Endothelial cell of umbilical vein (primary cell): ENCODE results near the gene GPR78. TPM values are rescaled to one million over a fixed set of nuclear protein-coding genes. Genes with fewer than 3 reads are reported as not detected.

Source experiments
- BruUV-seq: library from RNA; stranded (reverse); fragments of 400-500 nt; replicated peaks from 2 replicates; lab custom pipeline; 2021; lab: Mats Ljungman, UMichigan
- CTCF ChIA-PET: fragments of 300-600, 350-600 bp; sonication (Branson Sonifier 250); formaldehyde crosslinking; loops from one replicate; lab custom pipeline; 2021; ENCODE audit warnings: antibody characterized with exemption, inconsistent platforms; lab: Charles Lee
- POLR2A ChIA-PET: fragments of 300-600, 350-600 bp; sonication (Branson Sonifier 250); formaldehyde crosslinking; loops from one replicate; lab custom pipeline; 2021; ENCODE audit warnings: antibody characterized with exemption, inconsistent platforms; lab: Charles Lee
- DNase-seq: peaks from one replicate; pipeline ENCODE4 v3.0.0-alpha.2; 2011; ENCODE audit warnings: low read depth, low spot score
- FAIRE-seq: peaks from 2 replicates; lab custom pipeline; 2011; peaks lifted over from hg19 to GRCh38; lab: Jason Lieb, UNC
- H2AFZ ChIP-seq: 2 replicates; pipeline ENCODE4 v1.6.0; 2012; ENCODE audit warnings: low read depth, low read length, control low read depth, inconsistent platforms
- H3K27ac ChIP-seq: 2 replicates; pipeline ENCODE4 v1.5.1; 2011; ENCODE audit warnings: low read depth, mild to moderate bottlenecking, control low read depth, low read length, moderate library complexity; ENCODE audit not compliant: insufficient read depth
- H3K27me3 ChIP-seq, 2 experiments: 2 replicates each; pipeline versions ENCODE4 v1.6.0 to v1.6.1; 2011; ENCODE audit warnings: low read length in 2 of 2, mixed read lengths in 1 of 2; ENCODE audit not compliant: control insufficient read depth in 2 of 2, insufficient read depth in 2 of 2
- H3K36me3 ChIP-seq, 2 experiments: 2 replicates in 1 of 2; 3 replicates in 1 of 2; pipeline ENCODE4 v1.5.1; 2011; ENCODE audit warnings: low read length in 2 of 2, mild to moderate bottlenecking in 1 of 2, moderate library complexity in 1 of 2; ENCODE audit not compliant: control insufficient read depth in 2 of 2, insufficient read depth in 2 of 2; ENCODE audit errors: extremely low read depth in 1 of 2
- H3K4me1 ChIP-seq: 3 replicates; pipeline ENCODE4 v1.5.1; 2011; ENCODE audit warnings: mild to moderate bottlenecking, low read length; ENCODE audit not compliant: control insufficient read depth, insufficient read depth; ENCODE audit errors: extremely low read depth
- H3K4me2 ChIP-seq: 2 replicates; pipeline ENCODE4 v1.6.1; 2011; ENCODE audit warnings: low read length, control low read depth, mixed read lengths; ENCODE audit not compliant: insufficient read depth
- H3K4me3 ChIP-seq, 3 experiments: fragments of 200-600 bp in 1 of 3; sonication (generic), shearing (Covaris generic) in 1 of 3; replicated peaks in 1 of 3; 2 replicates each; pipeline ENCODE4 v1.5.1; 2011 to 2016; ENCODE audit warnings: control low read depth in 3 of 3, low read length in 3 of 3, mild to moderate bottlenecking in 2 of 3, inconsistent platforms in 1 of 3, low read depth in 1 of 3, moderate library complexity in 1 of 3; ENCODE audit not compliant: insufficient read depth in 1 of 3
- H3K79me2 ChIP-seq: 2 replicates; pipeline ENCODE4 v1.6.0; 2012; ENCODE audit warnings: low read length, inconsistent platforms; ENCODE audit not compliant: control insufficient read depth, insufficient read depth
- H3K9ac ChIP-seq: replicated peaks from 2 replicates; pipeline ENCODE3; 2011; ENCODE audit warnings: low read length, control low read depth; ENCODE audit not compliant: insufficient read depth; ENCODE audit errors: extremely low read depth
- H3K9me1 ChIP-seq: replicated peaks from 3 replicates; pipeline ENCODE4 v1.6.0; 2011; ENCODE audit warnings: mild to moderate bottlenecking, low read length; ENCODE audit not compliant: control insufficient read depth, insufficient read depth; ENCODE audit errors: extremely low read depth
- H3K9me3 ChIP-seq: replicated peaks from 2 replicates; pipeline ENCODE4 v1.5.1; 2012; ENCODE audit warnings: low read length, inconsistent platforms; ENCODE audit not compliant: control insufficient read depth, insufficient read depth
- H4K20me1 ChIP-seq: replicated peaks from 2 replicates; pipeline ENCODE3; 2011; ENCODE audit warnings: mild to moderate bottlenecking, low read length; ENCODE audit not compliant: control insufficient read depth, insufficient read depth; ENCODE audit errors: extremely low read depth
- CTCF ChIP-seq, 2 donors: IDR thresholded peaks; 1 replicate in 1 of 2; 2 replicates in 1 of 2; pipeline ENCODE4 v1.5.1; 2011; ENCODE audit warnings: low read length in 2 of 2, mild to moderate bottlenecking in 2 of 2, moderate library complexity in 2 of 2, control low read depth in 1 of 2, inconsistent platforms in 1 of 2, low read depth in 1 of 2; ENCODE audit not compliant: insufficient read depth in 1 of 2; ENCODE audit errors: extremely low read depth in 1 of 2
- EZH2 ChIP-seq: IDR thresholded peaks from 2 replicates; pipeline ENCODE4 v1.6.1; 2012; ENCODE audit warnings: borderline replicate concordance, low read depth, mild to moderate bottlenecking, moderate library complexity, low read length, inconsistent platforms; ENCODE audit not compliant: severe bottlenecking
- FOS ChIP-seq: IDR thresholded peaks from 2 replicates; pipeline ENCODE4 v1.6.1; 2011; ENCODE audit warnings: mild to moderate bottlenecking, low read length, moderate library complexity, borderline replicate concordance; ENCODE audit not compliant: insufficient read depth
- GATA2 ChIP-seq: IDR thresholded peaks from 2 replicates; pipeline ENCODE4 v1.7.0; 2011; ENCODE audit warnings: low read depth, mild to moderate bottlenecking, moderate library complexity, mixed read lengths, low read length; ENCODE audit not compliant: insufficient read length, insufficient read depth
- JUN ChIP-seq: IDR thresholded peaks from 2 replicates; pipeline ENCODE4 v1.6.1; 2011; ENCODE audit warnings: borderline replicate concordance, low read depth; ENCODE audit not compliant: insufficient read length, insufficient read depth
- MYC ChIP-seq: IDR thresholded peaks from one replicate; pipeline ENCODE4 v1.6.1; 2011; ENCODE audit warnings: mild to moderate bottlenecking, low read depth, low read length
- POLR2A ChIP-seq: IDR thresholded peaks from 2 replicates; pipeline ENCODE4 v1.6.1; 2012; ENCODE audit warnings: low read depth, mild to moderate bottlenecking, control low read depth, low read length
- POLR2AphosphoS5 ChIP-seq: IDR thresholded peaks from 2 replicates; pipeline ENCODE4 v1.6.1; 2012; ENCODE audit warnings: low read depth, mild to moderate bottlenecking, control low read depth, low read length, moderate library complexity; ENCODE audit not compliant: insufficient read depth
- dilution Hi-C: fragments of 300-500 bp; cut with MboI; formaldehyde crosslinking; loops from one replicate; pipeline ENCODE4 v1.15.0; 2019; ENCODE audit warnings: low sequenced_read_pairs; ENCODE audit not compliant: extremely low pct_ligation_motif_present
- intact Hi-C: fragments of 100-400 bp; cut with micrococcal nuclease; formaldehyde crosslinking; loops from one replicate; pipeline ENCODE4 v1.10.0; 2022
- polyA plus RNA-seq, 4 experiments: library from polyadenylated mRNA; depleted of rRNA in 3 of 4; stranded (reverse) in 3 of 4; unstranded in 1 of 4; fragments of >200 nt; gene quantifications; 2 replicates each; pipeline versions ENCODE4 v1.2.1 to v1.2.3, GENCODE V29; 2011 to 2012; ENCODE audit warnings: missing spikeins in 1 of 4
- total RNA-seq: library from RNA; stranded (reverse); gene quantifications from 2 replicates; pipeline ENCODE4 v1.2.3, GENCODE V29; 2021
- TF ChIP-seq, protein P1 (sequence below): IDR thresholded peaks from 2 replicates; pipeline ENCODE4 v1.6.1; 2011; ENCODE audit not compliant: insufficient read depth, insufficient read length

GPR78 gene
- total and polyA plus RNA-seq, 2 donors (not counting 3 experiments of a cell fraction or from before 2014, with no cell fraction given), result not detected

DNA sequence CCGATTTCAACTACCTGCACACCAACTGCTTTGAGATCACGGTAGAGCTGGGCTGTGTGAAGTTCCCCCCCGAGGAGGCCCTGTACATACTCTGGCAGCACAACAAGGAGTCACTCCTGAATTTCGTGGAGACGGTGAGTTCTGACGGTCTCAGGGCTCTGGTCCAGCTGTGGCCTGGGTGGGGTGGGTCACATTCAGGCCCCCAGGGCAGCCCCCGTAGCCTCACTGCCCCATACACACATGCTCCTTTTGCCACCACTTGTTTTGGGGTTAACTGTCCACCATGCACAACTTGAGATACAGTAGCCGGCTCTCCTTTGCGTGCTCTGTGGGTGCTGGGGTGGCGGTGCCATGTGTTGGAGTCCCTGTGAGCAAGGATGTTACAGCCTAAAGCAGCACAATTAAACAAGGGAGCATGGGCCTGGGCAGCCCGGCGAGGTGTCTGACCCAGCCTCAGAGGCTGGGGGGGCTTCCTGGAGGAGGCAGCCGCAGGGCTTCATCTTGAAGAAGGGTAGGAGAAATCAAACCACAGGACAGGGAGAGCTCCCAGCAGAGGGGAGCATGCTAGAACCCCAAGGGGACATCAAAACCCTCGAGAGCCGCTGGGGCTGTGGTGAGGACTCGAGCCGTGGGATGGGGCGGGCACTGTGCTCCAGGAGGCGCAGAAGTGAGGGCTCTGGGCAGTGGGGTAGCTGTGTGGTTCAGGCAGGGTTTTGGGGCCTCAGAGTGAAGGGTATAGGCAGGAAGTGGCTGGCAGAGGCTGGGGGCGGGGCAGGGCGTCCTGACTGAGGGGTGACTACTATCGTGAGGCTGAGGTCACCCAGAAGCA is 34.4 kb downstream of the GPR78 start:
- Histone ChIP-seq H3K4me1 (no peaks in the 10 kb centered on the region), H3K9me1 (no peaks in the 10 kb centered on the region), H4K20me1 (no peaks in the 10 kb centered on the region), H3K36me3 (no peaks in the 10 kb centered on the region), H3K4me3 (no peak overlapping the region), H3K4me2 (no peak overlapping the region), H3K27ac (no peak overlapping the region), H3K79me2 (no peaks in the 10 kb centered on the region), H3K27me3 (no peaks in the 10 kb centered on the region), H3K9ac (no peak overlapping the region), H2AFZ (no peak overlapping the region), H3K9me3 (no peaks in the 10 kb centered on the region)
- dilution Hi-C loops (no loop called here), intact Hi-C loops (no loop called here)
- no peak for TF ChIP-seq FOS
- no peak for TF ChIP-seq POLR2A
- TF ChIP-seq POLR2AphosphoS5, result no peak
- TF ChIP-seq, protein P1, sequence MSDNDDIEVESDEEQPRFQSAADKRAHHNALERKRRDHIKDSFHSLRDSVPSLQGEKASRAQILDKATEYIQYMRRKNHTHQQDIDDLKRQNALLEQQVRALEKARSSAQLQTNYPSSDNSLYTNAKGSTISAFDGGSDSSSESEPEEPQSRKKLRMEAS, result no peak
- TF ChIP-seq GATA2, result no peak
- TF ChIP-seq JUN, result no peak
- TF ChIP-seq CTCF (IDR thresholded peaks at IDR 0.05; ENCODE audit: extremely low read depth in 1 of 2, insufficient read depth in 1 of 2, low read depth in 1 of 2, low read length in 2 of 2), result no peak
- TF ChIP-seq MYC, result no peak
- TF ChIP-seq EZH2, result no peak
- ChIA-PET CTCF (no interaction called here), POLR2A (no interaction called here)
- FAIRE-seq (no peak), DNase-seq (no peak)
- no TSS peak for BruUV-seq
